SK-N-SH (cell line): ENCODE results near the gene PEF1. TPM values are rescaled to one million over a fixed set of nuclear protein-coding genes. Genes with fewer than 3 reads are reported as not detected.
A peak's percentile ranks its signal among the peaks of the same experiment; 100 is the strongest.

ENCODE experiments used
- CTCF ChIA-PET: fragments of 300-600, 350-600 bp; formaldehyde crosslinking; extraction: SDS; loops from one replicate; lab custom pipeline; 2021; lab: Yijun Ruan, JAX
- POLR2A ChIA-PET: fragments of 350-600 bp; sonication (Branson Sonifier 250); formaldehyde crosslinking; extraction: SDS; loops from one replicate; lab custom pipeline; 2020; ENCODE audit warnings: antibody characterized with exemption, inconsistent platforms; lab: Yijun Ruan, JAX
- DNase-seq: peaks from one replicate; pipeline ENCODE4 v3.0.0; 2012
- H2AFZ ChIP-seq: fragments of 200-600 bp; sonication (generic); 2 replicates; pipeline ENCODE4 v1.8.1; 2016; ENCODE audit warnings: antibody characterized with exemption, mild to moderate bottlenecking, low read depth
- H3F3A ChIP-seq: fragments of 200-600 bp; sonication (generic); replicated peaks from 2 replicates; pipeline ENCODE3; 2016; ENCODE audit warnings: antibody characterized with exemption, mild to moderate bottlenecking; ENCODE audit not compliant: insufficient read depth
- H3K27ac ChIP-seq, 2 experiments: fragments of 200-500 bp in 1 of 2; fragments of 200-600 bp in 1 of 2; sonication (Bioruptor generic) in 1 of 2; sonication (generic), shearing (Covaris generic) in 1 of 2; 2 replicates each; pipeline versions ENCODE4 v1.5.1 to v1.6.1; 2014 to 2016; ENCODE audit warnings: low read depth in 2 of 2, inconsistent platforms in 1 of 2, low read length in 1 of 2, mild to moderate bottlenecking in 1 of 2, mixed read lengths in 1 of 2
- H3K27me3 ChIP-seq: fragments of 200-600 bp; sonication (generic), shearing (Covaris generic); 2 replicates; pipeline ENCODE4 v1.6.1; 2016; ENCODE audit warnings: mixed run types; ENCODE audit not compliant: insufficient read depth
- H3K36me3 ChIP-seq, 2 experiments: fragments of 200-500 bp in 1 of 2; fragments of 200-600 bp in 1 of 2; sonication (Bioruptor generic) in 1 of 2; sonication (generic) in 1 of 2; replicated peaks in 1 of 2; 2 replicates each; pipeline versions ENCODE3 to v1.5.1; 2014 to 2016; ENCODE audit warnings: low read length in 1 of 2, mild to moderate bottlenecking in 1 of 2; ENCODE audit not compliant: insufficient read depth in 2 of 2, control insufficient read depth in 1 of 2
- H3K4me1 ChIP-seq, 2 experiments: fragments of 200-500 bp in 1 of 2; fragments of 200-600 bp in 1 of 2; sonication (Bioruptor generic) in 1 of 2; sonication (generic), shearing (Covaris generic) in 1 of 2; 2 replicates each; pipeline versions ENCODE4 v1.5.1 to v1.6.1; 2014 to 2016; ENCODE audit warnings: low read depth in 1 of 2, low read length in 1 of 2, mixed run types in 1 of 2; ENCODE audit not compliant: insufficient read depth in 2 of 2, control insufficient read depth in 1 of 2
- H3K4me2 ChIP-seq: fragments of 200-600 bp; sonication (generic), shearing (Covaris generic); 2 replicates; pipeline ENCODE4 v1.6.1; 2017; ENCODE audit warnings: mixed run types
- H3K4me3 ChIP-seq, 2 experiments: fragments of 200-500 bp in 1 of 2; fragments of 200-600 bp in 1 of 2; sonication (Bioruptor generic) in 1 of 2; sonication (generic), shearing (Covaris generic) in 1 of 2; 2 replicates each; pipeline versions ENCODE4 v1.5.1 to v1.8.1; 2014 to 2016; ENCODE audit warnings: low read depth in 2 of 2, inconsistent platforms in 1 of 2, low read length in 1 of 2, mild to moderate bottlenecking in 1 of 2, mixed read lengths in 1 of 2, moderate library complexity in 1 of 2
- H3K79me2 ChIP-seq: fragments of 200-600 bp; sonication (generic); 2 replicates; pipeline ENCODE4 v1.8.1; 2017; ENCODE audit warnings: mild to moderate bottlenecking; ENCODE audit not compliant: insufficient read depth
- H3K9ac ChIP-seq: fragments of 200-600 bp; sonication (generic); 2 replicates; pipeline ENCODE4 v1.6.1; 2017; ENCODE audit warnings: mixed run types
- H3K9me2 ChIP-seq: fragments of 200-600 bp; sonication (generic); 2 replicates; pipeline ENCODE4 v1.6.1; 2017; ENCODE audit warnings: mixed run types
- H3K9me3 ChIP-seq: fragments of 200-600 bp; sonication (generic); 2 replicates; pipeline ENCODE4 v1.6.1; 2017; ENCODE audit warnings: mixed run types, mild to moderate bottlenecking, moderate library complexity
- H4K20me1 ChIP-seq: fragments of 200-600 bp; sonication (generic); 2 replicates; pipeline ENCODE4 v1.6.1; 2017; ENCODE audit warnings: mild to moderate bottlenecking, mixed run types; ENCODE audit not compliant: insufficient read depth
- CTCF ChIP-seq: fragments of 200-600 bp; sonication (generic); IDR thresholded peaks from 2 replicates; pipeline ENCODE4 v1.6.1; 2017; ENCODE audit warnings: antibody characterized with exemption, mild to moderate bottlenecking, moderate library complexity
- ELF1 ChIP-seq: IDR thresholded peaks from 2 replicates; pipeline ENCODE4 v1.4.0; 2012
- EP300 ChIP-seq, 2 experiments: IDR thresholded peaks; 2 replicates each; pipeline versions ENCODE4 v1.4.0 to v1.6.1; 2012; ENCODE audit warnings: borderline replicate concordance in 1 of 2, low read depth in 1 of 2, low read length in 1 of 2
- EZH2phosphoT487 ChIP-seq: fragments of 200-600 bp; sonication (generic); IDR thresholded peaks from 2 replicates; pipeline ENCODE4 v1.6.1; 2017; ENCODE audit warnings: low read depth, mixed run types, mild to moderate bottlenecking, antibody characterized with exemption, moderate library complexity, borderline replicate concordance
- FOSL2 ChIP-seq: IDR thresholded peaks from 2 replicates; pipeline ENCODE4 v1.4.0; 2012; ENCODE audit warnings: low read depth, mild to moderate bottlenecking, moderate library complexity, borderline replicate concordance
- GABPA ChIP-seq: IDR thresholded peaks from 2 replicates; pipeline ENCODE4 v1.4.0; 2012; ENCODE audit warnings: low read depth, mild to moderate bottlenecking
- GATA2 ChIP-seq: sonication (generic); formaldehyde crosslinking; IDR thresholded peaks from 2 replicates; pipeline ENCODE4 v1.5.0; 2020; ENCODE audit warnings: mild to moderate bottlenecking, missing genetic modification reagents
- JUND ChIP-seq: IDR thresholded peaks from 2 replicates; pipeline ENCODE4 v1.4.0; 2012
- MEF2A ChIP-seq: IDR thresholded peaks from 2 replicates; pipeline ENCODE4 v1.4.0; 2012; ENCODE audit warnings: low read depth, borderline replicate concordance
- MXI1 ChIP-seq: IDR thresholded peaks from 2 replicates; pipeline ENCODE4 v1.6.1; 2012; ENCODE audit warnings: mild to moderate bottlenecking, low read depth, low read length, improper control_type of control experiment
- NFIC ChIP-seq: IDR thresholded peaks from 2 replicates; pipeline ENCODE4 v1.4.0; 2012; ENCODE audit warnings: borderline replicate concordance
- NRF1 ChIP-seq: IDR thresholded peaks from 2 replicates; pipeline ENCODE4 v1.6.1; 2012; ENCODE audit warnings: low read depth, mild to moderate bottlenecking, low read length
- POLR2AphosphoS5 ChIP-seq: IDR thresholded peaks from 2 replicates; pipeline ENCODE4 v1.6.1; 2012; ENCODE audit warnings: low read depth, low read length
- RAD21 ChIP-seq: IDR thresholded peaks from 2 replicates; pipeline ENCODE4 v1.6.1; 2012; ENCODE audit warnings: mild to moderate bottlenecking, low read length
- RCOR1 ChIP-seq: fragments of 150-350 bp; IDR thresholded peaks from 2 replicates; pipeline ENCODE4 v1.6.1; 2017; ENCODE audit warnings: antibody characterized with exemption, low read length
- REST ChIP-seq: IDR thresholded peaks from 2 replicates; pipeline ENCODE4 v1.6.1; 2012; ENCODE audit warnings: mild to moderate bottlenecking, low read depth, low read length, moderate library complexity
- RFX5 ChIP-seq: IDR thresholded peaks from 2 replicates; pipeline ENCODE4 v1.6.1; 2012; ENCODE audit warnings: mild to moderate bottlenecking, improper control_type of control experiment, low read length
- RXRA ChIP-seq: IDR thresholded peaks from 2 replicates; pipeline ENCODE4 v1.4.0; 2012; ENCODE audit warnings: low read depth, mild to moderate bottlenecking, borderline replicate concordance
- SIN3A ChIP-seq: IDR thresholded peaks from 2 replicates; pipeline ENCODE4 v1.6.1; 2012; ENCODE audit warnings: low read depth, mild to moderate bottlenecking, low read length, moderate library complexity, borderline replicate concordance
- SMC3 ChIP-seq: IDR thresholded peaks from 2 replicates; pipeline ENCODE4 v1.6.1; 2012; ENCODE audit warnings: low read depth, low read length, improper control_type of control experiment
- TAF1 ChIP-seq: IDR thresholded peaks from 2 replicates; pipeline ENCODE4 v1.6.1; 2012; ENCODE audit warnings: low read depth, mild to moderate bottlenecking, low read length, moderate library complexity, borderline replicate concordance
- TCF12 ChIP-seq: IDR thresholded peaks from 2 replicates; pipeline ENCODE4 v1.4.0; 2012
- TEAD4 ChIP-seq: IDR thresholded peaks from 2 replicates; pipeline ENCODE4 v1.4.0; 2012; ENCODE audit warnings: mild to moderate bottlenecking, borderline replicate concordance; ENCODE audit not compliant: insufficient read depth
- USF1 ChIP-seq: IDR thresholded peaks from 2 replicates; pipeline ENCODE4 v1.4.0; 2012; ENCODE audit warnings: low read depth, borderline replicate concordance
- USF2 ChIP-seq: fragments of 150-350 bp; IDR thresholded peaks from 2 replicates; pipeline ENCODE4 v1.6.1; 2017; ENCODE audit warnings: antibody characterized with exemption, low read length, low read depth, borderline replicate concordance
- YY1 ChIP-seq: IDR thresholded peaks from 2 replicates; pipeline ENCODE4 v1.4.0; 2012; ENCODE audit warnings: low read depth, mild to moderate bottlenecking
- WGBS: methylation state at CpG from one replicate; pipeline ENCODE4 v1.1.6; 2017; ENCODE audit warnings: low lambda C conversion rate; 5-methylcytosine and 5-hydroxymethylcytosine counted together
- polyA plus RNA-seq, 3 experiments: library from polyadenylated mRNA; depleted of rRNA; stranded (reverse); fragments of >200 nt; gene quantifications; 2 replicates each; pipeline ENCODE4 v1.2.3, GENCODE V29; 2012
- TF ChIP-seq, protein P1 (sequence below): IDR thresholded peaks from 2 replicates; pipeline ENCODE4 v1.4.0; 2012; ENCODE audit warnings: low read depth

Gene PEF1
- polyA plus RNA-seq, 1 of the 3 experiments (the other 2 are of a cell fraction) = 51.9 TPM

GRCh38 chr1:31587720-31588423 lies 56.8 kb downstream of the PEF1 start:
- POLR2A ChIA-PET = no interaction called here
- 66% methylated on average over 12 of the region's 14 CpGs for WGBS
- peak; percentile 94 for DNase-seq
- TF ChIP-seq, protein P1, sequence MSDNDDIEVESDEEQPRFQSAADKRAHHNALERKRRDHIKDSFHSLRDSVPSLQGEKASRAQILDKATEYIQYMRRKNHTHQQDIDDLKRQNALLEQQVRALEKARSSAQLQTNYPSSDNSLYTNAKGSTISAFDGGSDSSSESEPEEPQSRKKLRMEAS = no peak
- TF ChIP-seq SMC3 (peak; percentile 42; the same call in 1 of the 2 replicates), TCF12 (no peak), CTCF (peak; percentile 78), RCOR1 (no peak), TEAD4 (no peak), RAD21 (peak; percentile 58), NFIC (peak; percentile 72), EP300 (IDR thresholded peaks at IDR 0.05; ENCODE audit: borderline replicate concordance in 1 of 2, low read depth in 1 of 2, low read length in 1 of 2) (no peak), ELF1 (no peak), RFX5 (no peak), POLR2AphosphoS5 (no peak), SIN3A (no peak), FOSL2 (peak; percentile 43; the same call in 1 of the 2 replicates), RXRA (no peak), GATA2 (CRISPR knock-in tag) (no peak), TAF1 (no peak), NRF1 (no peak), USF2 (no peak), REST (no peak), EZH2phosphoT487 (no peak), YY1 (no peak), USF1 (no peak), MXI1 (no peak), MEF2A (no peak), JUND (no peak), GABPA (no peak)

More at GRCh38 chr1:31587720-31588423, 56.8 kb downstream of the PEF1 start:
- Histone ChIP-seq H3K79me2 (no peaks in the 10 kb centered on the region), H3K9ac (no peak overlapping the region), H4K20me1 (no peaks in the 10 kb centered on the region), H3K27ac (no peak overlapping the region), H3K4me2 (no peak overlapping the region), H2AFZ (no peak overlapping the region), H3K9me3 (no peaks in the 10 kb centered on the region), H3K9me2 (no peaks in the 10 kb centered on the region), H3K27me3 (no peaks in the 10 kb centered on the region), H3F3A (no peaks in the 10 kb centered on the region), H3K36me3 (no peaks in the 10 kb centered on the region), H3K4me3 (no peak overlapping the region; a peak in 1 of 4 replicates), H3K4me1 (peaks cover 10 to 18% of the 10 kb centered on the region in 2 experiments; a peak in 3 of 4 replicates)
- CTCF ChIA-PET = interaction anchor here (0.6 to 4.5 kb wide), 28 partner anchors 8 to 426 kb away, joined by 3 to 36 read pairs (median 4); partner anchors contain the start of genes HCRTR1 and KHDRBS1
